HG02943 (cell line): Measurements from ENCODE around the gene RNF6.

Experiments used
- ATAC-seq: cut with Tn5 transposase; IDR thresholded peaks from one replicate; pipeline ENCODE4 v1.9.1; 2021; ENCODE audit warnings: mild to moderate bottlenecking, low read depth, moderate library complexity; ENCODE audit not compliant: unreplicated experiment

The RNF6 gene

DNA sequence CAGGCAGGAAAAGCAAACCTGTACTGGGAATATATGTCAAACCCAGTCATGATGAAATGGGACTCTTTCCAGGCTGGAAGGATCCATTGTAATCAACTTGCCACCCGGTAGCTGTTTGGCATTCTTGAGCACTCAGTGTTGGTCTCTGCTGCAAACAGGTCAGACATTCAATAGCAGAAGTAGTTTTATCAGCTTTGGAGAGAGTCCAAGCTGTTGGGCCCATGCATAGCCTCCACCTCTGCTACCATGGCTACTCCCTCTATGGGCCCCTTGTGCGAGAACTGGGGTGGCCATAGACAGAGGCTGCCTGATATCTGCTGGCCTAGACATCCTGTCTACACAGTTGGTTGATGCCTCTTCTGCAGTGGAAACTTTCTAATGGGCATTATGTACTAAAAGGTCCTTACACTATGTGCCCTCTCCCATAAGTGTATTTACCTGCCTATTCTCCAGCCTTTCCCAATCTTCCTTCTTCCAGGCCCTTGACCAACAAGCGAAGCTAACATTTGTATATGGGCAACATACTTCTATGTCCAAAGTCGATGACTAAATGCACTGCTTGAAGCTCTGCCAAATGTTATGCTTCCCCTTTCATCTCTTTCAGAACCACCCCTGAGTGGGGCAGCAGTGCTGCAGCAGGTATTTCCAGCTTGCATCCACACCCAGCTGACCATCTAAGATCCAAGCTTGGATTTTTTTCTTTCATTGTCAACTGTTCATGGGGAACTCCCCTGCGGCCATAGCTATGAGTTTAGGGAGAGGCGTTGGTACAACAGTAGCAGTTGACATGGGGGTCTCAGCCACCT, 5.3 kb upstream of the RNF6 start:
- ATAC-seq = no peak

DNA sequence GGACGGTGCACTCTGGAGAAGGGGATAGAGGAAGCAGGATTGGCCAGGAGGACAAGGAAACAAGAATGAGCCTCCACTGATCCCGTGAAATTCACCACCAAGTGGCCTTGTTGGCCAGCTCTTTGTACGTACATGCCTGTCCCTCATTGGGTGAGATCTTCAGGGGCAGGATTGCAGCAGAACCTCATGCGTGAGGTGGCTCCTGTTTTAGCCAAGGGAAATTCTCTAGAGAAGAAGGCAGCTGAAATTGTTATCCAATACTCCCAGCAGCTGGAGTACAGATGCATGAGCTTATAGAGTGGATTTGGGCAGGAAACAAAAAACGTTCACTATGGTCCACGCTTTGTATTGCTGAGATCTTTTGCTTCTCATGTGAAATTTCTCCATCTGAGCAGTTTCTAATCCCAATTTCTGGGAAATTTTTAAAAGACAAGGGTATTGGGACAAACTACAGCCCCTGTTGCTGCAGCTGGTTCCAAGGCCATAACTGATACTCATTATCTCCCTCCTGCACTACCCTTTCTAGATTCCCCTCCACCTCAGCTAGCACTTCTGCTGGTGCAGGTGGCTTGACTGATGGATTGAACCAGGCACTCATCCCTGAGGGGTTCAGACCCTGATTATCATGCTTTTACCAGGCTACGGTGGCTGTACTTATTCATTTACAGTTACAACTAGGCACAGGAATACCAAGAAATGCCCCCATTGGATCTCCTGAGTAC, 3.9 kb upstream of the RNF6 start:
- ATAC-seq = no peak

DNA sequence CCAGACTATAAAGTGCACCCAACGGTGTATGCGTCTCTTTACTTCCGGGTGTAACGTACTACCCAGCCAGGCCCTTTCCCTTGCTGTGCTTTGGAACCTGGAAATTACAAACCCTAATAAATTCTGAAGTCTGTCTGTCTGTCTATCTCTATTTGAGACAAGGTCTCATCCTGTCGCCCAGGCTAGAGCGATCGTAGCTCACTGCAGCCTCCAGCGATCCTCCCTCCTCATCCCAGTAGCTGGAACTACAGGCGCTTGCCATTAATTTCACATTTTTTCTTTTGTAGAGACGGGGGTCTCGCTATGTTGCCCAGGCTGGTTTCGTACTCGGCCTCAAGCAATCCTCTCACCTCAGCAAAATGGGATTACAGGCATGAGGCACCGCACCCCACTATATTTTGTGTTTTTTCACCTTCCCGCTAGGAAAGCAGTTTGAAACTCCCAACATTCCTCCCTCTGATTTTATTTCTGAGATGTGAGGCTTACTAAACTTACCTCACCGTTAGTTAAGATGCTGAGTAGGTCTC, 469 bp upstream of the RNF6 start:
- ATAC-seq = peak; percentile 42

DNA sequence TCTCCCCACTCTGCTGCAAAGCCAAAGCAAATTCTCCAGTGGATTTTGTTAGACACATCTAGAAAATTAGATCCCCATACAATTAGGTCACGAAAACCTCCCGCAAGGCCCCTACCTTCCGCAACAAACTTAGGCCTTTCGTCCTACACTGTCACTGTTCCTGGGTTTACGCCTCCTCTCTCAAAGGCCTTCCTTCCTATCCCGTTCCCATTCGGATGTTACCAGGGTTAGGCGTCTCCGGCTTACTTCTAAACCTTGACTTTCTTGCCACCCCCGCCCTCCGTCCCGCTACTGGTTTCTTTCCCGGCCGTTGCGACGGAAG, 754 bp downstream of the RNF6 start:
- peak; percentile 28 for ATAC-seq

DNA sequence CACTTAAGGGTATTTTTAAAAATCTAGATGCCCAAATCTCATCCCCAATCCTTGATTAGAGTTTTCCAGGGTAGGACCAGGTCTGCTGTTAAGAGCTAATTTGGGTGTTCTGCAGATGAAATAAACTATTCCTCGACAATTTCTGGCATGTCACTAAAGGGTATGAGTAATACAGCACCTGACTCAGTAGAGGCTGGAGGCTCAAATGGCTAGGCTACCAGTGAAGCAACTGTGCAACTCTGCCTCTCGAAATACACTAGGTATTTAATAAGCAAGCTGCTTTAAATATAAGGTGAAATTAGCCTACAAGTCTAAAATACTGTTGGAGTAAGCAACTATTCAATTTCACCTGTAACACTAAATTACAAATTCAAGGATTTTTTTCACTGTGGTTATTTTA, 1.5 kb downstream of the RNF6 start:
- no peak for ATAC-seq

DNA sequence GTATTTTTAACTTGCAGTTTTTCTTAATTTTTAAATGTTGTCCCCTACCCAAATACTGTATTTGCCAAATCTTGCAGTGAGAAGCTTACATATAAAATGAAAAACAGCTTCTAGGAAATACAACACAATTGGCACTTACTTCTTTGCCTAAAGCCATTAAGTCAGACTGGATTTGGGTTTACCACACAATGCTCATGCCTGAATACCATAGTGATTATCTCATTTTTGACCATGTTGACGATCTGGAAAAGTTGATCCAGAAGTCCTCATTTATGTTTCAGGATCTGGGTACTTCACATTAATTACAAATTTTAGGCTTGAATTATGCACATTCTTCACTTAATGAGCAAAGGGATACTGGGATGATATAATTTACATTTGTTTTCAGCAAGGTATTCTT, 2.4 kb downstream of the RNF6 start:
- no peak for ATAC-seq

DNA sequence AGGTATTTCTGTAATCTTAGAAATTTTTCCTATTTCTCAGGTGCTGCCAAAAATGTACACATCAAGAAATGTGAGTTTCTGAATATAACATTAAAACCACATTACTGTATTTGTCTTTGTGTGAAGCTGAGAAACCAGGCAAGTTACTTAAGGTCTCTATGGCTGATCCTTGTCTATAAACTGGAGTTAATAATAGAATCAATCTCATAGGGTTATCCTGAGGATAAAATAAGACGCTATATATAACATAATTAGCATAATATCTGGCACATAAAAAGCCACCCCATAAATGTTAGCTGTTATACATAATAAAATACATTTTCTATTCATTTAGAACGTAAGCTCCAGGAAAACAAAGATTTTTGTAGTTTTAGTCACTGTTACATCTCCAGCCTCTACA, 6.1 kb downstream of the RNF6 start:
- no peak for ATAC-seq

DNA sequence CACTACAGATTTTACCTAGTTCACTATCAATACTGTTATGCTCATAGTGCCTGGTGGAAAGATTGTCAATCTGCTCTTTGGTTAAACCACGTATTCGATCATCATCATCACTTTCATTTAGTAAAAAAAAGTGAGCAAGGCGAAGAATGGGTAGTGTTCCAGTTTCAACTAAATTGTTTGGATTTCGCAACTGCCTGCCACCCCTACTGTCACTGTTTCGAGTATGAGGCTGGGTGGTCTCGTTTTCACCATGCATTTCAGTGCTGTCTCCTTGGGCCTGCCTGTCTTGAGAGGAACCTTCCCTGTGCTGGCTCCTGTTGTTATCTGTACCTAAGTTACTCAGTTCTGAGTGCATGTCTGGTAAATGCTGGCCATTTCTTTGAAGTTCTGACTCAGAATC, 8.1 kb downstream of the RNF6 start:
- no peak for ATAC-seq

DNA sequence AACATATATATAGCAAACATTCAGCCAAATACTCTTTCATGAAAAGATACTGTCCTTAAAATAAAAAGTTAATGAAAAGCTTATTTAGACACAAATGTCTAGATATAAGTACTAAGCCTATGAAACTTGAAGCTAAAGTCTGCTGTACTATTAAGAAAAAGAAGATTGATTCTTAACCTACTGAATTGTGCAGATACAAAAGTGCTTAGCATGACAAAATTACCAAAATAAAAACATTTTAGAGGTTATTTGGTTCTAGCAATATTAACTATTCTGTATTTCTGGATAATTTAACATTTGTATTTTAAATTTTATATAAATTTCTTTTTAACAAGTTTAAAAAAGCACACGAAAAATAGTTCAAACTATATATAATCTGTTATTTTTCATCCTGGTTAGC, 8.8 kb downstream of the RNF6 start:
- no peak for ATAC-seq

DNA sequence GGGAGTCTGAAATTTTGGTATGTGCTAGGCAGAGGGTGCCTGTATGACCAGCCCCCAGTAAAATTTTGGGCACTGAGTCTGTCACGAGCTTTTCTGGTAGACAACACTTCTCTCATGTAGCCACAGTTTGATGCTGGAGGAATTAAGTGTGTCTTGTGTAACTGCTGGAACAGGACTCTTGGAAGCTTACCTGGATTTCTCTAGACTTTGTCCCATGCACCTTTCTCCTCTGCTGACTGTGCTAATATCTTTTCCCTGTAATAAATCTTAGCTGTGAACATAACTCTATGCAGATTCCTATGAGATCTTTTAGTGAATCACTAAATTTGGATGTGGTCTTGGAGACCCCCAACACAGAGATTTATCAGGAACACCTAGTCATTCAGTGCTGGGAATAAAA, 13.8 kb downstream of the RNF6 start:
- no peak for ATAC-seq

DNA sequence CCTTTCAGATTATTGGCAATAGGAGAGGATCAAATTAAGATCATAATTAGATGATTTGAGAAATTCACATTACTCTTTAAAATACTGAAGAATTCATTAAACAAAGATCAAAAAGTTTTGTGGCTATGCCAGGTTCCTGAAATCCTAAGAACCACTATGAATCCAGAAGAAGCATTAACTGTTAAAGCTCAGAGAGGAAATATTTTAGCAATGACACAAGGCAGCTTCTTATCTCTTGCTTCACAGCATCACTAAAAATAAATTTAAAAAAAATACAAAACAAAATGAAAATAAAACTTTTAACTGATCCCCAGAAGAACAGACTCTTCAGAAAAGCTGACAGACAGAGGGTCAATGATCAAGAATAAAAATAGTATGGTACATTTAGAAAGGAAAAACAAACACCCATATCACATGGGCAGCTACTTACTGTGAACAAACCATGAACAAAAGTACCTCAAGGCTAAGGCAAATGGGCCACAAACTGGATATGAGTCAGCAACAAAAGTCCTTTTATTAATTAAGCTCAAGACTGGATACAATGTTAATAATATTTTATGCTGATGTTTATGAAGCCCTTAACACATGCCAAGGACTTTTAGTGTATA, 19.6 kb downstream of the RNF6 start:
- no peak for ATAC-seq

DNA sequence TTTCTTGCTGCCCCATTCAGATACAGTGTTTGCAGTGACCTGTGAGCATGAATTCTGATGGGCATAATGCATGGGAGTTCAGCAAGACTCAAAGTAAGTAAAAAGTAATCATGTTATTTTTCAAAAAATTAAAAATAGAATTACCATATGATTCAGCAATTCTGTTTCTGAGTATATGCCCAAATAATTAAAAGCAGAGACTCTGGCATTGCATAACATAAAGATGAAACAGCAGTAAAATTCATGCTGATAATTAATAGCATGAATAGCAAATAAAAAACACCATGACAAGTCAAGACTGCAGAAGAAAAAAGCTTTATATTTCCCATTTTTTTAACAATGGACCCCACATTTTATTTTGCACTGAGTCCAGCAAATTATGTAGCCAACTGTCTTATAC, 21.3 kb downstream of the RNF6 start:
- ATAC-seq = no peak

DNA sequence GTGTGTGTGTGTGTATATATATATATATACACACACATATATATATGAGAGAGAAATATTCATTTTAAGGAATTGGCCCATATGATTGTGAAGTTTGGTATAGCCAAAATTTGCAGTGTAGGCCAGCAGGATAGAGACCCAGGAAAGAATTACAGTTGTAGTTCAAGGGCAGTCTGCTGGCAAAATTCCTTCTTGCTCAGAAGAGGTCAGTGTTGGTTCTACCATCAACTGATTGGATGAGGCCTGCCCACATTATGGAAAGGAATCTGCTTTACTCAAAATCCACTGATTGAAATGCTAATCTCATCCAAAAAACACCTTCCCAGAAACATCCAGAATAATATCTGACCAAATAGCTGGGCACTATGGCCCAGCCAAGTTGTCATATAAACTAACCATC, 24.0 kb downstream of the RNF6 start:
- ATAC-seq = no peak

DNA sequence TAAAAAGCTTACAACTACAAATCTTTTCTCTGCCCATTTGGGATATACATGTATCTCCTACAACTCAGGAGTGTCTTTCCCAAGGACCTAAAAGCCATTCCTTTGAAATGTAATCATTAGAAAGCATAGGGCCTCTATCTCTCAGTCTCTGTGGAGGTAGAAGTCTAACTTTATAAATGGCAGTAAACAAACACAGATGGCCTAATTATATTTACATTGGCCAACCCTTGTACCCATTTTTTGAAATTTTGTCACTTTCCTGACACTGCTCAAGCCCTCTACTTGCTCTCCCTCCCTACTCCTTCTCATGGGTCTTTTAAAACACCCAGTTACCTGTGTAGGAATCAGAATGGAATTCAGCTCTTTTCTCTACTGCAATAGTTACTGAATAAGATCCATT, 24.8 kb downstream of the RNF6 start:
- no peak for ATAC-seq

DNA sequence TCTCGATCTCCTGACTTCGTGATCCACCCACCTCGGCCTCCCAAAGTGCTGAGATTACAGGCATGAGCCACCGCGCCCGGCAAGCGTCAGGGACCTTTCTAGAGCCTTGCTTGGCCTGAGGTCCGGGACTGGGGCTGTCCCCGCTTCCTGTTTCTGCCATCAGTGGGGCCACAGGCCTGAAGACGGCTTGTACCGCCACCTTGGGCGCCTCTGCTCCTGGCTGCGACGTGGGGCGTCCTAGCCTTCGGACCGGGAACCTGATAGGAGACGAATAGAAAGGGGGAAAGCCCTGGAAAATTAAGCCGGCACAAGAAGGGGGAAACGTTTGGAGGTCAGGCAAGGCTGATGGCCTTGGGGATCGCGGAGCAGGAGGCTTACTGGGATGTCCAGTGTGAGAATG, 35.1 kb downstream of the RNF6 start:
- no peak for ATAC-seq

DNA sequence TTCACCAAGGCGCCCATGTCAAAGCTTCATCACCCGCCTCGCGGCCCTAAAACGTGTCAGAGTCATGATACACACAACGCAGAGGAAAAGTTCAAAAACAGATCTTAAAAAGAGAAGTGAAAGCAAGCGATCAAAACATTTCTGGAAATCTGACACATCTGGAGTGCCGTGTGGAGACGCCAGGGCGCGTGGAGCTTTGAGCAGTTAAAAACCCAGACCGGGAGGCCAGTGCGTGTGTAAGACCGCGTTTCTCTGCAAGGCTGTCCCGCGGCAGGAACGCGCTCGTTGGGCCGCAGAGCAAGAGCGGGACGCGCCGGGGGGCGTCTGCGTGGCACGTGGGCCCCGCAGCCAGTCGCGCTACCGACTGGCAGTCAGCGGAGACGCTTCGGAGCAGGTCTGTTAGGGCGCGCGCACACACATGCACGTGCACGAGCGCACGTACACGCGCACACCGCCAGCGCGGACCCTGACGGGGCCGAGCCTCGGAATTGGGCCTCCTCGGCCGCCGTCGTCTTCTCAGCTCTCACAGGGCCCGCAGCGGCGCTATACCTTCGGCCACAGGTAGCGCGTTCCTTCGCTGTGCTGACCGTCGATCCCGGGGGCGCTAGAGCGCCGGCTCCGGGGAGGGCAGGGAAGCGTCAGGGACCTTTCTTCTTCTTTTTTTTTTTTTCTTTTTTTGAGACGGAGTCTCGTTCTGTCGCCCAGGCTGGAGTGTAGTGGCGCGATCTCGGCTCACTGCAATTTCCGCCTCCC, 35.8 kb downstream of the RNF6 start:
- ATAC-seq = peak; percentile 84

DNA sequence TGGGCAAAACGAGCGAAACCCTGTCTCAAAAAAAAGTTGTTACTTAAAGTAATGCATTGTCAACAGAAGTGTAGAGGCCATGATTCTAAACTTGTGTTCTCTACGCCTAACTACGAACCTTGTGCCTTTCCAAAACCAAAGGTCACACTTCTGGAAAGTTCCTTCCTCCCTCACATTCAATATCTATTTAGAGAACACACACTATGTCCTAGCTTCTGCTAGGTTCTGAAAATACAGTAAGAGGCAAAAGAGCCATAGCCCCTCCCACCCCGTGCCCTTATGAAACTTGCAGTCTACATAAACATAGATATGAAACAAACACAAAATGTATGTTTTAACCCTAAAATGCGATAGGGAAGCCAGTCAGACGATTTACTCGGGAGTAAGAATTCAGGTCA, 36.4 kb downstream of the RNF6 start:
- ATAC-seq = peak; percentile 4

DNA sequence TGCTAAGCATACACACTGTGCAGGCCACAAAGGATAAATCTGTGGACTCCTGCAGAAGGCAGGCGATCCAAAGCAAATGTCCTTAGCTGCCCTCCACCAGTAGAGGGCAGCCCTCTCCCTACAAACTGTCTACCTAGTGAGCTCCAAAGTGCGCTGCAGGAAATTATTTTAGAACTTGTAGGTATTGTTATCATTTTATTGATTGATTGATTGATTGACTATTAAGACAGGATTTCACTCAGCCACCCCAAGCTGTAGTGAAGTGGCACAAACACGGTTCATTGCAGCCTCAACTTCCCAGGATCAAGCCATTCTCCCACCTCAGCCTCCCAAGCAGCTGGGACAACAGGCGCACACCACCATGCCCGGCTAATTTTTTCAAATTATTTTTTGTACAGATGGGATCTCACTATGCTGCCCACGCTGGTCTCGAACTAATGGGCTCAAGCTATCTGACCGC, 37.3 kb downstream of the RNF6 start:
- ATAC-seq = no peak

DNA sequence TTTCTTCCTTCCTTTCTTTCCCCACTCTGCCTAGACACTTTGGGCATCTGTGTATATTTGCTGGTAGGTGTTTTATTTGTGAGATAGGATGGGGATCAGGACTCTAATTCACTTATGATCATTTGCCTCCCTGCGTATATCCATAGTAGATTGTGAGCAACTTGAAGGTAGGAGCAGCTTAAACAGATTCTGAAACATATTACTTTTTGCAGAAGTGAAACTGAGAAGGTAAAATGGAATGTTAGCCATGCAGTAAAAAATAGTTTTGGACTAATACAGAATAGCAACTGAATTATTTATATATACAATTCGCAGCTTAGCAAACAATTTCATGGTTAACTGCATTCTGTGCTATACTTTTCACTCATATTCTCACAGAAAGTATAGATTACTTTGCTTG, 38.7 kb downstream of the RNF6 start:
- ATAC-seq = no peak

DNA sequence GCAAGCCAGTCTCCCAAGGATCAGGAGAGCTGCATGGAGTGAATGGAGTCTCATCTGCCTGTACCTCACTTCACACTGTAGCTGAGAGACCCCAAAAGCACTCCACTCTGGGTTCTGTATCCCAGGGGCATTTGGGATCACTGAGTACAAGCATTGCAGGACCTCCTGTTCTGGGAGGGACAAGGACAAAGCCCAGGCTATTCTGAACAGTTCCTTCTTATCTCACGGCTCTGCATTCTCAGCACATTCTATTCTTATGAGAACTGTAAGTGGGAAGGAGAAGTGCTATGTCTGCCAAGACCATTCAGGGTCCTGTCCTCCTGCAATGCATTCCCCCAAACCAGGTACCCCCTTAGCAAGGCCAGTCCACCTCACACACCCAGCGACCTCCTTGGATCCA, 42.8 kb downstream of the RNF6 start:
- ATAC-seq = no peak

DNA sequence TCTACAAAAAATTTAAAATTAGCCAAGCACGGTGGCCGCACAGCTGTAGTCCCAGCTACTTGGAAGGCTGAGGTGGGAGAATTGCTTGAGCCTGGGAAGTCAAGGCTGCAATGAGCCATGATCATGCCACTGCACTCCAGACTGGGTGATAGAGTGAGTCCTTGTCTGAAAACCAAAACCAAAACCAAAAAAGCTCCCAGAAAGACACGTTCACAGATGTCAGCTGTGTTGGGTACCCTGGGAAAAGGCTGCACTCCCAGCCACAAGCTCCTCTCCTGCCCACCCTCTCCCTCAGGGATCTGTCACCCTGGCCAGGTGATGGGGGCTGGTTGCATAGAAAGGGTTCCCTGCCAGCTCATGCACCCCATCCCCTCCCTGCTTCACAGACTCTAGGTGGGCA, 53.3 kb downstream of the RNF6 start:
- ATAC-seq = no peak
